DMS79 treated with DMSO at 0.1 percent for 48 hours (cell line): ENCODE measurements around the gene CCDC149.

Source experiments
- DNase-seq: peaks from one replicate; lab custom pipeline; 2025; lab: John Stamatoyannopoulos, UW

Gene CCDC149

GRCh38 chr4:24840826-24841543, 71.9 kb downstream of the CCDC149 start:
- peak; percentile 57 for DNase-seq

- no peak for DNase-seq
Observed at GRCh38 chr4:24840362-24840761, 72.5 kb downstream of the CCDC149 start.

GRCh38 chr4:24837781-24838180, 75.1 kb downstream of the CCDC149 start:
- peak; percentile 57 for DNase-seq

- peak; percentile 90 for DNase-seq
Observed at GRCh38 chr4:24837336-24837735, 75.5 kb downstream of the CCDC149 start.

- DNase-seq = no peak
Observed at GRCh38 chr4:24836661-24837242, 76.1 kb downstream of the CCDC149 start.

GRCh38 chr4:24835696-24836095, 77.1 kb downstream of the CCDC149 start:
- DNase-seq = no peak

GRCh38 chr4:24831637-24832036, 81.2 kb downstream of the CCDC149 start:
- no peak for DNase-seq

GRCh38 chr4:24824720-24825119, 88.1 kb downstream of the CCDC149 start:
- peak; percentile 40 for DNase-seq

GRCh38 chr4:24820541-24820940, 92.3 kb downstream of the CCDC149 start:
- no peak for DNase-seq

GRCh38 chr4:24816797-24817196, 96.0 kb downstream of the CCDC149 start:
- DNase-seq = no peak

- no peak for DNase-seq
Observed at GRCh38 chr4:24813732-24814131, 99.1 kb downstream of the CCDC149 start.

- no peak for DNase-seq
Observed at GRCh38 chr4:24810871-24811631, 101.8 kb downstream of the CCDC149 start.

- DNase-seq = no peak
Observed at GRCh38 chr4:24809815-24810405, 102.9 kb downstream of the CCDC149 start.

- no peak for DNase-seq
Observed at GRCh38 chr4:24809376-24809775, 103.5 kb downstream of the CCDC149 start.

- DNase-seq = no peak
Observed at GRCh38 chr4:24808955-24809354, 103.9 kb downstream of the CCDC149 start.

GRCh38 chr4:24808261-24808660, 104.6 kb downstream of the CCDC149 start:
- no peak for DNase-seq

- DNase-seq = no peak
Observed at GRCh38 chr4:24807611-24808010, 105.2 kb downstream of the CCDC149 start.

- no peak for DNase-seq
Observed at GRCh38 chr4:24806206-24806990, 106.4 kb downstream of the CCDC149 start.

- DNase-seq = no peak
Observed at GRCh38 chr4:24805566-24805965, 107.3 kb downstream of the CCDC149 start.

GRCh38 chr4:24805067-24805466, 107.8 kb downstream of the CCDC149 start:
- no peak for DNase-seq

GRCh38 chr4:24802648-24803047, 110.2 kb downstream of the CCDC149 start:
- DNase-seq = no peak
